ENCODE measurements around the gene GRN. TPM values are rescaled to one million over a fixed set of nuclear protein-coding genes. Genes with fewer than 3 reads are reported as not detected.
"Not testable (repeated sequence)": the region's sequence is repeated elsewhere in the genome, so short reads cannot be mapped to it uniquely, and the experiment has no call there.

GRN gene
- total RNA-seq, 5 donors from 2014 or later (not counting 1 experiment from before 2014, with no cell fraction given), result 21.0 to 48.3 (median 40.1) TPM

DNA sequence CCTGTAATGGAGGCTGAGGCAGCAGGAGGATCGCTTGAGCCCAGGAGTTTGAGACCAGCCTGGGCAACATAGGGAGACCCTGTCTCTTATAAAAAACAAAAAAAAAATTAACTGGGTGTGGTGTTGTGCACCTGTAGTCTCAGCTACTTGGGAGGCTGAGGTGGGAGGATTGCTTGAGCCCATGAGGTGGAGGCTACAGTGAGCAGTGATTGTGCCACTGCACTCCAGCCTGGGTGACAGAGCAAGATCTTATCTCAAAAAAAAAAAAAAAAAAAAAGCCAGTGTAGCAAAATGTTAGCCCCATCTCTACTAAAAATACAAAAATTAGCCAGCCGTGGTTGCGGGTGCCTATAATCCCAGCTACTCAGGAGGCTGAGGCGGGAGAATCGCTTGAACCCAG, 14.8 kb upstream of the GRN start:
- ChIA-PET CTCF (interaction anchor here (0.6 to 2.8 kb wide), 6 partner anchors 22 to 1557 kb away, joined by 3 to 13 read pairs (median 6); partner anchors contain the start of genes RUNDC3A (in 1 of the 2) and VPS25 (in 1 of the 2)), POLR2A (interaction anchor here in 1 of 2 donors (0.6 kb wide), 1 partner anchor 414 kb away, joined by 4 read pairs; no protein-coding TSS in a partner anchor)
- not testable (repeated sequence) for H3K36me3 Mint-ChIP-seq; H3K27me3 Mint-ChIP-seq; H3K9me3 ChIP-seq; H3K27me3 ChIP-seq (replicated peaks in 1 of 2; ENCODE audit: control insufficient read depth in 2 of 2, extremely low read depth in 1 of 2, insufficient read depth in 2 of 2, low read length in 1 of 2); ATAC-seq (replicated peaks in 1 of 4); H3K27ac ChIP-seq (ENCODE audit: low read length); H3K27ac Mint-ChIP-seq; H3K36me3 ChIP-seq (ENCODE audit: control insufficient read depth in 2 of 2, extremely low read depth in 1 of 2, insufficient read depth in 1 of 2, low read length in 1 of 2); H3K9me3 Mint-ChIP-seq; H3K4me3 ChIP-seq (ENCODE audit: control insufficient read depth in 1 of 2, extremely low read depth in 1 of 2, low read length in 1 of 2); DNase-seq; H3K4me3 Mint-ChIP-seq
- H3K4me1 ChIP-seq (ENCODE audit: control insufficient read depth in 1 of 2, extremely low read depth in 1 of 2, insufficient read depth in 2 of 2, low read length in 2 of 2), result peaks cover 2 to 28% of the 10 kb centered on the region in 2 experiments
- peaks cover 11 to 20% (median 20%) of the 10 kb centered on the region in 3 donors for H3K4me1 Mint-ChIP-seq
- WGBS (ENCODE audit: insufficient coverage), result no CpG with 5 or more reads among the region's 5 CpGs

DNA sequence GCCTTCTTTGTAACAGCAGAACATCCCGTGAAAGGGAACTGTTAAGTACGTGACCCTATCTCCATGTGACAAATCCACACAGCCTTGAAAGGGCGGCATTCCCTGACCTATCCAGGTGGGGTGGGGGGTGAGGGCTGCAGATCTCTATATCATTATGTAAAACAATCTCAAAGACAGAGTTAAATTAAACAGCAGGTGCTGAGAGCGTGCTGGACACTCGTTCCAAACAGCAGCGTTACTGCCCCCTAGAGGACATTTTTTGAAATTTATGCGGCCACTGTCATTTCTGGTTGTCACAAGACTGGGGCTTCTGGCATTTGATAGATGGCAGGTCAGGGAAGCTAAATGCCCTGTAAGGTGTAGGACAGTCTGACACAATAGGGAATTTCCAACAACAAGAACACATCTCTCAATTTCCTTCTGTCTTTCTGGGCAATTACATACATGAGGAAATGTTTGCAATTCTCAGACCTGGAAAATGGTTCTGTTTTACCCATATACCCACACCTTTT, 13.8 kb upstream of the GRN start:
- Mint-ChIP-seq H3K4me1 (peaks cover 11 to 17% (median 15%) of the 10 kb centered on the region in 3 donors), H3K27ac (peak overlapping the region in 1 of 2 donors; percentile 65), H3K36me3 (no peaks in the 10 kb centered on the region), H3K4me3 (peak overlapping the region in 1 of 3 donors; percentile 9), H3K27me3 (peaks cover 0 to 1% of the 10 kb centered on the region in 2 donors), H3K9me3 (no peaks in the 10 kb centered on the region)
- no peak overlapping the region for H3K4me3 ChIP-seq (ENCODE audit: control insufficient read depth in 1 of 2, extremely low read depth in 1 of 2, low read length in 1 of 2)
- DNase-seq, result peak in 32 of 35 experiments; percentile 18 to 87 (median 56)
- H3K4me1 ChIP-seq (ENCODE audit: control insufficient read depth in 1 of 2, extremely low read depth in 1 of 2, insufficient read depth in 2 of 2, low read length in 2 of 2), result peaks cover 0 to 18% of the 10 kb centered on the region in 2 experiments
- ChIA-PET POLR2A (interaction anchor here in 1 of 2 donors (0.6 kb wide), 1 partner anchor 299 kb away, joined by 3 read pairs; no protein-coding TSS in a partner anchor), CTCF (interaction anchor here (0.7 to 2.8 kb wide), 6 partner anchors 14 to 122 kb away, joined by 3 to 13 read pairs (median 4); partner anchors contain the start of gene GRN (in 1 of the 2))
- WGBS (ENCODE audit: insufficient coverage), result 0% methylated on average over 1 of the region's 7 CpGs
- no peak overlapping the region for H3K27ac ChIP-seq (ENCODE audit: low read length)
- H3K36me3 ChIP-seq (ENCODE audit: control insufficient read depth in 2 of 2, extremely low read depth in 1 of 2, insufficient read depth in 1 of 2, low read length in 1 of 2), result no peaks in the 10 kb centered on the region
- ATAC-seq (replicated peaks in 1 of 4), result peak in 3 of 4 experiments; percentile 22 to 34 (median 32)
- H3K27me3 ChIP-seq (replicated peaks in 1 of 2; ENCODE audit: control insufficient read depth in 2 of 2, extremely low read depth in 1 of 2, insufficient read depth in 2 of 2, low read length in 1 of 2), result peaks cover 0 to 12% of the 10 kb centered on the region in 2 experiments
- no peaks in the 10 kb centered on the region for H3K9me3 ChIP-seq

DNA sequence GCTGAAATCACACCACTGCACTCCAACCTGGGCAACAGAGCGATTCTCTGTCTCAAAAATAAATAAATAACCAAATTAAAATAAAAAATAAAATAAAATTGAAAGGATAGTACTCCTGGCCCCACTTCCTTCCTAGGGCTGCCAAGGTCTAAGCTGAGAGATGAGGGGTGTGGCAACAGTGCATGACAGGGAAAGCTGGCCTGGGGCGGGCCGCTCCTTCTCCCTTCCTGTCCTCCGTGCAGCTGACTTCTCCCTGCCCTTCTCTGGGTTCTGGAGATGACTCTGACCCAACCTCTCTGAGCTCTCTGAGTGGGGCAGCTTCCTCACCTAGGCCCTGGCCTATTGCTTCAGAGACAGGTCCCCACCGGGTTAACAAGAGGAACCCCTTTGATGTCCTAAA, 11.7 kb upstream of the GRN start:
- H3K4me1 ChIP-seq (ENCODE audit: control insufficient read depth in 1 of 2, extremely low read depth in 1 of 2, insufficient read depth in 2 of 2, low read length in 2 of 2), result peaks cover 0 to 8% of the 10 kb centered on the region in 2 experiments
- no peaks in the 10 kb centered on the region for H3K36me3 Mint-ChIP-seq
- no peak overlapping the region for H3K4me3 Mint-ChIP-seq
- H3K27ac Mint-ChIP-seq, result no peak overlapping the region
- peaks cover 0 to 1% of the 10 kb centered on the region in 2 donors for H3K27me3 Mint-ChIP-seq
- peaks cover 5 to 8% (median 6%) of the 10 kb centered on the region in 3 donors for H3K4me1 Mint-ChIP-seq
- no peak for DNase-seq
- no peaks in the 10 kb centered on the region for H3K9me3 ChIP-seq
- CTCF ChIA-PET, result interaction anchor here (0.5 to 1.2 kb wide), 3 partner anchors 115 to 375 kb away, joined by 4 to 8 read pairs (median 4); no protein-coding TSS in a partner anchor
- WGBS (ENCODE audit: insufficient coverage), result 75% methylated on average over 4 of the region's 5 CpGs
- ATAC-seq (replicated peaks in 1 of 4), result no peak
- no peak overlapping the region for H3K4me3 ChIP-seq (ENCODE audit: control insufficient read depth in 1 of 2, extremely low read depth in 1 of 2, low read length in 1 of 2)
- peaks cover 0 to 14% of the 10 kb centered on the region in 2 experiments for H3K27me3 ChIP-seq (replicated peaks in 1 of 2; ENCODE audit: control insufficient read depth in 2 of 2, extremely low read depth in 1 of 2, insufficient read depth in 2 of 2, low read length in 1 of 2)
- H3K9me3 Mint-ChIP-seq, result no peaks in the 10 kb centered on the region
- H3K27ac ChIP-seq (ENCODE audit: low read length), result no peak overlapping the region
- POLR2A ChIA-PET, result no interaction called here
- H3K36me3 ChIP-seq (ENCODE audit: control insufficient read depth in 2 of 2, extremely low read depth in 1 of 2, insufficient read depth in 1 of 2, low read length in 1 of 2), result no peaks in the 10 kb centered on the region

DNA sequence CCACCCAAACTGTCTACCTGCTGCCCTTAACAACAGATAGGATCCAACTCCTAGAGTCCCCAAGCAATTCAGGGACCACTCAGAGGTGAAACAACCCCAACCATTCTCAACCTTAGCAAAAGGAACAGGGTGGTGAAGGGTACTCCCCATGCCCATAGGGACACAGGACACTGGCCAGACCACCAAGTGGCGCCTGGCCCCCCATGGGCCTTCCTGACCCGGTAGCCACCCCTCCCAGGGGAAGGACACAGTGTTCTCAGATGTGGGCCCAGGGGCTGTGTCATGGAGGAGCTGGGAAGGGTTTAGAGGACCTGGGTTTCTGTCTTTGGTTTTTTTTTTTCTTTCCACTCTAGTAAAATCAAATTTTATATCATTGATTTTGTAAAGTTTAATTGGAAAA, 10.8 kb upstream of the GRN start:
- Mint-ChIP-seq H3K27ac (no peak overlapping the region), H3K4me3 (no peak overlapping the region), H3K4me1 (peaks cover 5 to 8% (median 6%) of the 10 kb centered on the region in 3 donors), H3K27me3 (peaks cover 0 to 1% of the 10 kb centered on the region in 2 donors), H3K9me3 (no peaks in the 10 kb centered on the region), H3K36me3 (no peaks in the 10 kb centered on the region)
- Histone ChIP-seq H3K27me3 (replicated peaks in 1 of 2; ENCODE audit: control insufficient read depth in 2 of 2, extremely low read depth in 1 of 2, insufficient read depth in 2 of 2, low read length in 1 of 2) (peaks cover 0 to 16% of the 10 kb centered on the region in 2 experiments), H3K4me3 (ENCODE audit: control insufficient read depth in 1 of 2, extremely low read depth in 1 of 2, low read length in 1 of 2) (no peak overlapping the region), H3K27ac (ENCODE audit: low read length) (no peak overlapping the region), H3K4me1 (ENCODE audit: control insufficient read depth in 1 of 2, extremely low read depth in 1 of 2, insufficient read depth in 2 of 2, low read length in 2 of 2) (peaks cover 0 to 8% of the 10 kb centered on the region in 2 experiments), H3K9me3 (no peaks in the 10 kb centered on the region), H3K36me3 (ENCODE audit: control insufficient read depth in 2 of 2, extremely low read depth in 1 of 2, insufficient read depth in 1 of 2, low read length in 1 of 2) (no peaks in the 10 kb centered on the region)
- no peak for ATAC-seq (replicated peaks in 1 of 4)
- no CpG with 5 or more reads among the region's 2 CpGs for WGBS (ENCODE audit: insufficient coverage)
- DNase-seq, result no peak
- ChIA-PET CTCF (interaction anchor here in 1 of 2 donors (1.2 kb wide), 1 partner anchor 125 kb away, joined by 4 read pairs; no protein-coding TSS in a partner anchor), POLR2A (interaction anchor here in 1 of 2 donors (0.7 kb wide), 1 partner anchor 103 kb away, joined by 5 read pairs; no protein-coding TSS in a partner anchor)

DNA sequence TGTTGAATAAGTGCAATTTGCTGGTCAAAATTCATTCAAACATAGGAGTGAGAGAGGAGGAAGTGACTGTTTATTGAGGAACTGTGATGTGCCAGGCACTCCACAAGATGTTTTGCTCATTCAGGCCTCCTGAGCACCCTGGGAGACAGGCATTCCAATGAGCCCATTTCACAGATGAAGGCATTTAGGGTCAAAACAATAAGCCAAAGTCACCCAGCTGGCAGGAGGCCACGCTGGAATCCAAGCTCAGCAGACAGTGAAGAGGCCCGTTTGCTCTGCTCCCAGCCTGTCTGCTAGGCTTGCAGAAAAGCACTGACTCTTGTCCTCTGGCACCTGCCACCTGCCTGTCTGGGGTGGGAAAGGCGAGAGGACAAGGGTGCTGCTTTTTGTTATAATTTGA, 10.4 kb upstream of the GRN start:
- Mint-ChIP-seq H3K27me3 (peaks cover 0 to 1% of the 10 kb centered on the region in 2 donors), H3K4me3 (no peak overlapping the region), H3K27ac (no peak overlapping the region), H3K36me3 (no peaks in the 10 kb centered on the region), H3K9me3 (no peaks in the 10 kb centered on the region), H3K4me1 (peaks cover 5 to 8% (median 6%) of the 10 kb centered on the region in 3 donors)
- no peaks in the 10 kb centered on the region for H3K9me3 ChIP-seq
- CTCF ChIA-PET, result no interaction called here
- H3K27me3 ChIP-seq (replicated peaks in 1 of 2; ENCODE audit: control insufficient read depth in 2 of 2, extremely low read depth in 1 of 2, insufficient read depth in 2 of 2, low read length in 1 of 2), result peaks cover 0 to 16% of the 10 kb centered on the region in 2 experiments
- ATAC-seq (replicated peaks in 1 of 4), result no peak
- H3K4me3 ChIP-seq (ENCODE audit: control insufficient read depth in 1 of 2, extremely low read depth in 1 of 2, low read length in 1 of 2), result no peak overlapping the region
- POLR2A ChIA-PET, result interaction anchor here in 1 of 2 donors (0.7 kb wide), 1 partner anchor 103 kb away, joined by 5 read pairs; no protein-coding TSS in a partner anchor
- WGBS (ENCODE audit: insufficient coverage), result 95% methylated on average over 3 of the region's 3 CpGs
- DNase-seq, result no peak
- H3K36me3 ChIP-seq (ENCODE audit: control insufficient read depth in 2 of 2, extremely low read depth in 1 of 2, insufficient read depth in 1 of 2, low read length in 1 of 2), result no peaks in the 10 kb centered on the region
- H3K27ac ChIP-seq (ENCODE audit: low read length), result no peak overlapping the region
- peaks cover 0 to 8% of the 10 kb centered on the region in 2 experiments for H3K4me1 ChIP-seq (ENCODE audit: control insufficient read depth in 1 of 2, extremely low read depth in 1 of 2, insufficient read depth in 2 of 2, low read length in 2 of 2)

DNA sequence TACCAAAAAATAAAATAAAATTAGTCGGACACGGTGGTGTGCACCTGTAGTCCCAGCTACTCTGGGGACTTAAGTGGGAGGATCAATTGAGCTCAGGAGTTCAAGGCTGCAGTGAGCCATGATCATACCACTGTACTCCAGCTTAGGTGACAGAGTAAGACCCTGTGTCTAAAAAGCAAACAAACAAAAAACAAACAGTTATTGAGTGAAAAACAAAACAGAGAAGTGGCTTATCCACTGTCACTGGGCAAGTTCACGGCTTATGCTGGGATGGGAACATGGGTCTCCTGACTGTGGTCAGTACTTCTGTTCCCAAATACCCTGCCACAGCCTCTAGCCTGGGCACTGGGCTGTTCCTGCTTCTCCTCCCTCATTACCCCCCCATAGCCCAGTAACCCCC, 9.5 kb upstream of the GRN start:
- no peaks in the 10 kb centered on the region for H3K36me3 Mint-ChIP-seq
- POLR2A ChIA-PET, result no interaction called here
- peaks cover 0 to 8% of the 10 kb centered on the region in 2 experiments for H3K4me1 ChIP-seq (ENCODE audit: control insufficient read depth in 1 of 2, extremely low read depth in 1 of 2, insufficient read depth in 2 of 2, low read length in 2 of 2)

More for the DNA sequence above, 9.5 kb upstream of the GRN start:
- no peak overlapping the region for H3K27ac Mint-ChIP-seq
- peaks cover 5 to 8% (median 6%) of the 10 kb centered on the region in 3 donors for H3K4me1 Mint-ChIP-seq
- ATAC-seq (replicated peaks in 1 of 4) (no peak), DNase-seq (no peak)
- Histone ChIP-seq H3K27ac (ENCODE audit: low read length) (no peak overlapping the region), H3K9me3 (no peaks in the 10 kb centered on the region), H3K4me3 (ENCODE audit: control insufficient read depth in 1 of 2, extremely low read depth in 1 of 2, low read length in 1 of 2) (no peak overlapping the region), H3K27me3 (replicated peaks in 1 of 2; ENCODE audit: control insufficient read depth in 2 of 2, extremely low read depth in 1 of 2, insufficient read depth in 2 of 2, low read length in 1 of 2) (peaks cover 0 to 16% of the 10 kb centered on the region in 2 experiments), H3K36me3 (ENCODE audit: control insufficient read depth in 2 of 2, extremely low read depth in 1 of 2, insufficient read depth in 1 of 2, low read length in 1 of 2) (no peaks in the 10 kb centered on the region)
- H3K9me3 Mint-ChIP-seq, result no peaks in the 10 kb centered on the region
- no CpG with 5 or more reads among the region's 3 CpGs for WGBS (ENCODE audit: insufficient coverage)
- peaks cover 0 to 3% of the 10 kb centered on the region in 2 donors for H3K27me3 Mint-ChIP-seq
- CTCF ChIA-PET, result interaction anchor here in 1 of 2 donors (0.6 kb wide), 1 partner anchor 24 kb away, joined by 4 read pairs; no protein-coding TSS in a partner anchor
- no peak overlapping the region for H3K4me3 Mint-ChIP-seq
